ENCODE data around the gene STAB2. TPM values are rescaled to one million over a fixed set of nuclear protein-coding genes. Genes with fewer than 3 reads are reported as not detected.

Gene STAB2
- polyA plus RNA-seq, 3 donors, result not detected

DNA sequence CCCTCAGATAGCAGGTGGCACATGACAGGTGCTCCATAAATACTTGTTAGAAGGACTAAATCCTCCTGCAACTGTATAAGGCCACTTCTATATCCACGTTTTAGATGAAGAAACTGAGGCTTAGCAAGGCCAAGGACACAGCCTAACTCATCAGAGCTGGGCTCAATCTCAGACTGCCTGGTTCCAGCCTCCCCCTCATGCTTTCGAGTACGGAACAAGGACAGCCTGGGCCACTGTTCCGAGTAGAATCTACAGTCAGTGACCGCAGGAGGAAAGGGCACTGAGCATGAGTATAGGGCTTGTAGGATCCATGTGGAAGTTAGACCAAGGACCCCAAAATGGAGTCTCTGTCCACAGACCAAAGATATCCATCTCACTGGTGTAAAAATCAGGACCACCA lies 169.4 kb downstream of the STAB2 start:
- Histone ChIP-seq H3K36me3 (replicated peaks in 1 of 2; ENCODE audit: control insufficient read depth in 1 of 2, insufficient read depth in 2 of 2, low read length in 2 of 2) (no peaks in the 10 kb centered on the region), H3K9me3 (replicated peaks in 1 of 2; ENCODE audit: control insufficient read depth in 1 of 2, insufficient read depth in 1 of 2, low read length in 2 of 2) (no peaks in the 10 kb centered on the region), H3K27me3 (ENCODE audit: control insufficient read depth in 2 of 2, insufficient read depth in 2 of 2, low read length in 2 of 2) (no peaks in the 10 kb centered on the region), H4K20me1 (ENCODE audit: insufficient read depth, low read length) (no peaks in the 10 kb centered on the region), H3K79me2 (ENCODE audit: insufficient read depth, low read length) (no peaks in the 10 kb centered on the region), H3K4me3 (replicated peaks in 1 of 3; ENCODE audit: low read depth in 2 of 3, low read length in 3 of 3) (no peak overlapping the region), H3K27ac (ENCODE audit: low read depth in 1 of 2, low read length in 2 of 2) (no peak overlapping the region), H2AFZ (ENCODE audit: insufficient read depth, low read depth, low read length, poor library complexity, severe bottlenecking) (no peak overlapping the region), H3K4me1 (ENCODE audit: control insufficient read depth in 1 of 2, insufficient read depth in 2 of 2, low read length in 2 of 2) (no peaks in the 10 kb centered on the region), H3K4me2 (replicated peaks; ENCODE audit: extremely low read depth, low read length, poor library complexity, severe bottlenecking) (no peak overlapping the region), H3K9ac (ENCODE audit: insufficient read depth, low read length, poor library complexity, severe bottlenecking) (no peak overlapping the region)
- Mint-ChIP-seq H3K9me3 (no peaks in the 10 kb centered on the region), H3K36me3 (no peaks in the 10 kb centered on the region), H3K4me1 (no peaks in the 10 kb centered on the region), H3K4me3 (no peak overlapping the region), H3K27me3 (ENCODE audit: low read depth in 3 of 3) (peaks cover 0 to 4% (median 2%) of the 10 kb centered on the region in 3 donors), H3K27ac (no peak overlapping the region)
- DNase-seq, result no peak
- TF ChIP-seq, protein P1, sequence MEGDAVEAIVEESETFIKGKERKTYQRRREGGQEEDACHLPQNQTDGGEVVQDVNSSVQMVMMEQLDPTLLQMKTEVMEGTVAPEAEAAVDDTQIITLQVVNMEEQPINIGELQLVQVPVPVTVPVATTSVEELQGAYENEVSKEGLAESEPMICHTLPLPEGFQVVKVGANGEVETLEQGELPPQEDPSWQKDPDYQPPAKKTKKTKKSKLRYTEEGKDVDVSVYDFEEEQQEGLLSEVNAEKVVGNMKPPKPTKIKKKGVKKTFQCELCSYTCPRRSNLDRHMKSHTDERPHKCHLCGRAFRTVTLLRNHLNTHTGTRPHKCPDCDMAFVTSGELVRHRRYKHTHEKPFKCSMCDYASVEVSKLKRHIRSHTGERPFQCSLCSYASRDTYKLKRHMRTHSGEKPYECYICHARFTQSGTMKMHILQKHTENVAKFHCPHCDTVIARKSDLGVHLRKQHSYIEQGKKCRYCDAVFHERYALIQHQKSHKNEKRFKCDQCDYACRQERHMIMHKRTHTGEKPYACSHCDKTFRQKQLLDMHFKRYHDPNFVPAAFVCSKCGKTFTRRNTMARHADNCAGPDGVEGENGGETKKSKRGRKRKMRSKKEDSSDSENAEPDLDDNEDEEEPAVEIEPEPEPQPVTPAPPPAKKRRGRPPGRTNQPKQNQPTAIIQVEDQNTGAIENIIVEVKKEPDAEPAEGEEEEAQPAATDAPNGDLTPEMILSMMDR (IDR thresholded peaks at IDR 0.05), result no peak
- 38% methylated on average over 1 of the region's 5 CpGs for WGBS (ENCODE audit: insufficient coverage)
- intact Hi-C loops (cut with micrococcal nuclease), result no loop called here

DNA sequence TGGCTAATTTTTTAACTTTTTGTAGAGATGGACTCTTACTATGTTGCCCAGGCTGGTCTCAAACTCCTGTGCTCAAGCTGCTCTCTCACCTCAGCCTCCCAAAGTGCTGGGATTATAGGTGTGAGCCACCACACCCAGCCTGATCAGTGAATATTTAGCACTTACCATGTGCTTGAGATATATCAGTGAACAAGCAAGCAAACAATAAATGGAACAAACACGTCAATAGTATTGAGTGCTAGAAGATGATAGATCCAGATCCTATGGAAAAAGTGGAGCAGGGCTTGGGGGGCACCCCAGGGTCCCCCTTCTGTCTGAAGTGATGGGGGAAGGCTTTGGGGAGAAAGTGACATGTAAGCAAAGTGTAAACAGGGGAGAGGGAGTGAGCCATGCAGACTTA lies 170.2 kb downstream of the STAB2 start:
- no peaks in the 10 kb centered on the region for H3K4me1 Mint-ChIP-seq
- Histone ChIP-seq H3K79me2 (ENCODE audit: insufficient read depth, low read length) (no peaks in the 10 kb centered on the region), H4K20me1 (ENCODE audit: insufficient read depth, low read length) (no peaks in the 10 kb centered on the region), H3K36me3 (replicated peaks in 1 of 2; ENCODE audit: control insufficient read depth in 1 of 2, insufficient read depth in 2 of 2, low read length in 2 of 2) (no peaks in the 10 kb centered on the region), H3K27ac (ENCODE audit: low read depth in 1 of 2, low read length in 2 of 2) (no peak overlapping the region), H3K27me3 (ENCODE audit: control insufficient read depth in 2 of 2, insufficient read depth in 2 of 2, low read length in 2 of 2) (no peaks in the 10 kb centered on the region), H3K4me2 (replicated peaks; ENCODE audit: extremely low read depth, low read length, poor library complexity, severe bottlenecking) (no peak overlapping the region), H3K9me3 (replicated peaks in 1 of 2; ENCODE audit: control insufficient read depth in 1 of 2, insufficient read depth in 1 of 2, low read length in 2 of 2) (no peaks in the 10 kb centered on the region), H3K4me3 (replicated peaks in 1 of 3; ENCODE audit: low read depth in 2 of 3, low read length in 3 of 3) (no peak overlapping the region), H2AFZ (ENCODE audit: insufficient read depth, low read depth, low read length, poor library complexity, severe bottlenecking) (no peak overlapping the region), H3K4me1 (ENCODE audit: control insufficient read depth in 1 of 2, insufficient read depth in 2 of 2, low read length in 2 of 2) (no peaks in the 10 kb centered on the region), H3K9ac (ENCODE audit: insufficient read depth, low read length, poor library complexity, severe bottlenecking) (no peak overlapping the region)
- H3K27me3 Mint-ChIP-seq (ENCODE audit: low read depth in 3 of 3), result peaks cover 0 to 2% (median 0%) of the 10 kb centered on the region in 3 donors
- WGBS (ENCODE audit: insufficient coverage), result 100% methylated on average over 1 of the region's 1 CpG
- TF ChIP-seq, protein P1 (IDR thresholded peaks at IDR 0.05), result no peak
- no peak overlapping the region for H3K4me3 Mint-ChIP-seq
- no peak for DNase-seq
- H3K36me3 Mint-ChIP-seq, result peaks cover 0 to 4% of the 10 kb centered on the region in 2 donors
- intact Hi-C loops (cut with micrococcal nuclease), result no loop called here
- no peaks in the 10 kb centered on the region for H3K9me3 Mint-ChIP-seq
- H3K27ac Mint-ChIP-seq, result no peak overlapping the region

Data from CD14-positive monocyte (primary cell).